GM19438 (cell line): Measurements from ENCODE around the gene CHST12.
"Not testable (repeated sequence)": the region's sequence is repeated elsewhere in the genome, so short reads cannot be mapped to it uniquely, and the experiment has no call there.

Experiments
- ATAC-seq: cut with Tn5 transposase; IDR thresholded peaks from one replicate; pipeline ENCODE4 v1.9.1; 2021; ENCODE audit warnings: low read depth; ENCODE audit not compliant: unreplicated experiment

CHST12 gene

GRCh38 chr7:2402687-2403013 lies 761 bp upstream of the CHST12 start:
- no peak for ATAC-seq

DNA sequence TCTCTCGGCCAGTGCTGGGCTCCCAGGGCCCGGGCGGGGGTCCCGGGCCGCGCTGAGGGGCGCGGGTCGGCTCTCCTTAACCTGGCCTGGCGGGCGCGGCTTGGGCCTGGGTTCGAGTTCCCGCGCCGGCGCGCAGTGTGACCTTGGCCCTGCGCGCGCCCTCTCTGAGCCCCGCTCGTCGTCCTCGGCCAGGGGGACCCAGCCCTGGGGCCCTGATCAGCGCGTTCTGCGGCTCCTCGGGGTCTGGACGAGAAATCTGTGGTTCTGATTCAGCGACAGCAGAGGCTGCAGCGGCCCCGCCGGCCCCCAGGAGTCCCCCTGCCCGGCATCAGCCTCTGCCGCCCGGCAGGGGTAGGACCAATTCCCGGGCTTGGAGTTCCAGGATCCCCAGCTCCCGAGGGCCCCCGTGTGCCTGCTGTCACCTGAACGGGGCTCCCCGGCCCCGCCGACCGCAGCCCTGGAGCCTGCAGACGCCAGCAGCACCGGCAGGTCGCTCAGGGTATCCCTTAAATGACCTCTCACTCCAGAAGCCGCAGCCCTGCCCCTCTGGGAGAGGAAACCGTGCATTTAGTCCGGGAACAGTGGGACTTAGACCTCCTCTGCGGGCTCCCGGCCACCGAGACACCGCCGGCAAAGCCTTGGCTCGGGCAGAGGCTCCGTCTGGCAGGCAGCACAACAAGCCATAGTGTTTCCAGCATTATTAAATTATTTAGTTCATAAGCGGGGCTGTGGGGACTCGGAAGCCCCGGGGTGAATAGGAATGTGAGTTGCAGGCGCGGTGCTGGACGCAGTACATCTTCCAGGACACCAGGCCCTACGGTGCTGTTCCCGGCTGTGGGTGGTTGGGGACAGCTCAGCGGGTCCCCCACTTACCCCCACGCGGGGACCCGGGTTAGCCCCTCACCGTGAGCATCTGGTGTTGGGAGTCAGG lies 572 bp downstream of the CHST12 start:
- no peak for ATAC-seq

DNA sequence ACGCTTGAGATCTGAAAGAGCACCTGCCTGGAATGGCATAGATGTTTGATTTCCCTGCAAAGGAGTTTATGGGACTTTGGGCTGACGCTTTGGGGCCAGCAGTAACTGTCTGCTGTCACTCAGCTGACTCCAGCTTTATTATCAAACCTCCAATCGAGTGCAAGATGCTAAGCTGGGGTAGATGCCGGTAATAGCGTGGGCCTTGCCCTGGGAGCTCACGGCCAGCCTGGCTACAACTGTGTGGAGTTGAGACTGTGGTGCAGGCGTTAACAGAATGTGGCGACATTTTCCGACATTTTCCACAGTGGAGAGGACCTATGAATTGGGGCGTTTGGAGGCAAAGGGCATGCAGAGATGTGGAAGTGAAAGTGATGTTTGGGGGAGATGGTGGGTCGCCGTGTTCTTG lies 1.3 kb downstream of the CHST12 start:
- ATAC-seq, result no peak

DNA sequence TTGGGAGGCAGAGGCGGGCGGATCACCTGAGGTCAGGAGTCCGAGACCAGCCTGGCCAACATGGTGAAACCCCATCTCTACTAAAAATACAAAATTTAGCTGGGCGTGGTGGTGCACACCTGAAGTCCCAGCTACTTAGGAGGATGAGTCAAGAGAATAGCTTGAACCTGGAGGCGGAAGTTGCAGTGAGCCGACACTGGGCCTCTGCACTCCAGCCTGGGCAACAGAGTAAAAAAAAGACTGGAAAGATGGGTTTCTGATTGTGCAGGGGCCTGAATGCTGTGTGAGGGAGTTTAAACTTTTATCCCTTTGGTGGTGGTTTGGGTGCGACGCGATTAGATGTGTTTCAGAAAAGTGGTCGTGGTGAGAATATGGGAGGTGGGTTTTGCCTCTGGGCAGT lies 1.8 kb downstream of the CHST12 start:
- no peak for ATAC-seq

GRCh38 chr7:2405601-2406345 lies 2.4 kb downstream of the CHST12 start:
- ATAC-seq, result peak; percentile 56

GRCh38 chr7:2409745-2410414 lies 6.5 kb downstream of the CHST12 start:
- ATAC-seq, result no peak

- no peak for ATAC-seq
Measured at GRCh38 chr7:2411049-2411448, 7.6 kb downstream of the CHST12 start.

DNA sequence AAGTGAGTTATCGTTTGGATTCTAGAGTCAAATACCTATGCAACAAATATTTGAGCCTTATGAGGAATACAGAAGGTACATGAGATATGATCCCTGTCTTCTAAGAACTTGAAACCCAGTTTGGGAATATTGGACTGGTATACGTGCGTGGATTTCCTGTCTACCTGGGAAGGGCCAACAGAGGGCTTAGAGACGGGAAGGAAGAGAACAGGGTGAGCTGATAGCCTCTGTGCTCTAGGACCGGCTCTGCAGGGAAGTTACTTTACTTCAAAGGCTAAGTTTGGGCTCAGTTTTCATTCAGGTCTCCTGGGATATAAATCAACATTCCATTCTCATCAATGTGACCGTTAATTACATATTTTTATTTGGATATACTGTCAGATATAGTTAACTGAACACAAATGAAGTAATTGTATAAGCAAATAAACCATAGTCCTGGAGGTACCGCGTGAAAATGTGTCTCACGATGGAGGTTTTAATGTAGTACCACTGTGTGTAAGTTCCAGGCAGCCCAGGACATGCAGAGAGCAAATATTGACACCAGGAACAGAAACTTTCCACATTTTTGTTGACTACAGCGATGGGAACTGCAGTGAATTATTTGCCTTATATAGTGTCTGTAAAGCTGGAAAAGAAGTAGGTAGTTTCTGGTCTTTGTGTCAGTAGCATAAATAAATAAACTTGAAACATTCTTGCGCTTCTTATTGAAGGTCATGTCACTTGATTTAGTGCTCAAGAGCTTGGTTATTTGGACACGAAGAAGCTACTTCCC lies 8.6 kb downstream of the CHST12 start:
- ATAC-seq, result no peak

- ATAC-seq, result no peak
Measured at GRCh38 chr7:2412587-2413201, 9.3 kb downstream of the CHST12 start.

DNA sequence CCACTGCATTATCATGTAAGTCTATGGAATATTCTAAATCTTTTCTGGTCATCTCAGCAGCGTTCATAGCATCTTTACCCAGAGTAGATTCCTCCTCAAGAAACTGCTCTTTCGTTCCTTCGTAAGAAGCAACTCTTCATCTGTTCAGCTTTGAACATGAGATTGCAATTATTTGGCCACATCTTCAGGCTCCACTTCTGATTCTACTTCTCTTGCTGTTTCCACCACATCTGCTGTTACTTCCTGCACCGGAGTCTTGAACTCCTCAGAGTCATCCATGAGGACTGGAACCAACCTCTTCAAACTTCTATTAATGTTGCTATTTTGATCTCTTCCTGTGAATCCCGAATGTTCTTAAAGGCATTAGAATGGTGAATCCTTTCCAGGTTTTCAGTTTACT lies 12.7 kb downstream of the CHST12 start:
- ATAC-seq, result no peak

GRCh38 chr7:2416650-2417049 lies 13.2 kb downstream of the CHST12 start:
- ATAC-seq, result no peak

DNA sequence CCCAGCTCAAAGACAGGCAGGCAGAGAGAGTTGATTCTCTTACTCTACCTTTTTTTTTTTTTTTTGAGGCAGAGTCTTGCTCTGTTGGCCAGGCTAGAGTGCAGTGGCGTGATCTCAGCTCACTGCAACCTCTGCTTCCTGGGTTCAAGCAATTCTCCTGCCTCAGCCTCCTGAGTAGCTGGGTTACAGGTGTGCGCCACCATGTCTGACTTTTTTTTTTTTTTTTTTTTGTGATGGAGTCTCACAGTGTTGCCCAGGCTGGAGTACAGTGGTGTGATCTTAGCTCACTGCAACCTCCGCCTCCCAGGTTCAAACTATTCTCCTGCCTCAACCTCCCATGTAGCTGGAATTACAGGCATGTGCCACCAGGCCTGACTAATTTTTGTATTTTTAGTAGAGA lies 13.8 kb downstream of the CHST12 start:
- not testable (repeated sequence) for ATAC-seq

- ATAC-seq, result no peak
Measured at GRCh38 chr7:2417981-2418481, 14.6 kb downstream of the CHST12 start.

GRCh38 chr7:2420216-2420933 lies 17.0 kb downstream of the CHST12 start:
- ATAC-seq, result no peak

DNA sequence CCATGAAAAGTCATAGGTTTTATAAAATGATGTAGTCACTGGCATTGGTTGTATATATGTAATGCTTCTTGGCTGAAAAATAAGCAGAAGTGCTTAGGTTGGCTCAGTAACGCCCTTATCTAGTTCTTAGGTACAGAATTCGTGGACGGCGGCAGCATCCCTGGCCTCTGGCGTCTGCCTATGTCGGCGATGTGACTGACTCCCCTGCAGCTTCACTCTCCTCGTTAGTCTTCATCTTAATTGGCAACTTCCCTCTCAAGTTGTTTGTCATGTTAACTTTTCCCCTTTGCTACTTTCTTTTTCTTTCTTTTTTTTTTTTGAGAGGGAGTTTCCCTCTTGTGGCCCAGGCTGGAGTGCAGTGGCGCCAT lies 18.5 kb downstream of the CHST12 start:
- no peak for ATAC-seq

DNA sequence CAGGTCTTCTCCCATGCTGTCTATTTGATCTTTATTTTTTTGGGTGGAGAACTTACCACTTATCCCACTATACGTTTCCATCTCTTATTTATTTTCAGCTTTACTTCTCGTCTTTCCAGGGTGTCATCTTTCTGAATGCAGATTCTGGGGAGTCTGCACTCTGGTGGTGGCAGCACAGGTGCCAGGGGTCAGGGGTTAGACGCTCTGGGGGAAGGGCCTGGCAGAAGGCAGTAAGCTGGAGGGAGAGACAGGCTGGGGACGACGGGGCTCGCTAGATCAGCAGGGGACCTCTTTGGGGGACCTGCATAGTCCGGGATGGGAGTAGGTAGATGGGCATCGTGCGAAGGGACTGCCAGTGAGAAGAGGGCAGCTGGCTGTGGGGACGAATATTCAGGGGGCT lies 22.3 kb downstream of the CHST12 start:
- ATAC-seq, result no peak

GRCh38 chr7:2431260-2431867 lies 28.0 kb downstream of the CHST12 start:
- no peak for ATAC-seq

GRCh38 chr7:2432910-2433712 lies 29.7 kb downstream of the CHST12 start:
- ATAC-seq, result no peak
